HEK293T (cell line): ENCODE measurements around the gene CDH20.
"Not testable (repeated sequence)": the region's sequence is repeated elsewhere in the genome, so short reads cannot be mapped to it uniquely, and the experiment has no call there.

Experiments
- ARNT ChIP-seq: fragments of 450-650 bp; IDR thresholded peaks from 2 replicates; pipeline ENCODE4 v1.6.1; 2017; ENCODE audit warnings: mild to moderate bottlenecking
- BHLHE40 ChIP-seq: fragments of 450-650 bp; IDR thresholded peaks from 2 replicates; pipeline ENCODE4 v1.6.1; 2016; ENCODE audit warnings: mild to moderate bottlenecking, moderate library complexity, borderline replicate concordance
- ELF4 ChIP-seq: fragments of 450-650 bp; IDR thresholded peaks from 2 replicates; pipeline ENCODE4 v1.6.1; 2017; ENCODE audit warnings: antibody characterized with exemption
- L3MBTL2 ChIP-seq: fragments of 450-650 bp; conservative IDR thresholded peaks from 2 replicates; pipeline ENCODE4 v1.6.1; 2016; ENCODE audit warnings: mild to moderate bottlenecking
- SUZ12 ChIP-seq: fragments of 450-650 bp; IDR thresholded peaks from 2 replicates; pipeline ENCODE4 v1.6.1; 2016; ENCODE audit warnings: mild to moderate bottlenecking

DNA sequence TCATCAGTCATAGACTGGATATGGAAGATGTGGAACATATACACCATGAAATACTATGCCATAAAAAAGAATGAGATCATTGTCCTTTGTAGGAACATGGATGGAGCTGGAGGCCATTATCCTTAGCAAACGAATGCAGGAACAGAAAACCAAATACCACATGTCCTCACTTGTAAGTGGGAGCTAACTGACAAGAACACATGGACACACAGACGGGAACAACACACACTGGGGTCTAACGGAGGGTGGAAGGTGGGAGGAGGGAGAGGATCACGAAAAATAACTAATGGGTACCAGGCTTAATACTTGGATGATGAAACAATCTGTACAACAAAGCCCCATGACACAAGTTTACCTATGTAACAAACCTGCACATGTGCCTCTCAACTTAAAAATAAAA is 36.4 kb downstream of the CDH20 start:
- TF ChIP-seq BHLHE40, L3MBTL2, SUZ12, ARNT, ELF4: not testable (repeated sequence)
